ENCODE results near the gene SFMBT2. TPM values are rescaled to one million over a fixed set of nuclear protein-coding genes. Genes with fewer than 3 reads are reported as not detected.
"Not testable (repeated sequence)": the region's sequence is repeated elsewhere in the genome, so short reads cannot be mapped to it uniquely, and the experiment has no call there.

SFMBT2 gene
- total RNA-seq, 1 donor from 2014 or later, result 22.3 TPM

- H3K4me3 ChIP-seq, result no peak overlapping the region
- H3K27me3 ChIP-seq (ENCODE audit: low read depth), result no peaks in the 10 kb centered on the region
- no peaks in the 10 kb centered on the region for H3K9me3 ChIP-seq
- H3K27ac ChIP-seq, result no peak overlapping the region
- H3K4me1 ChIP-seq, result no peaks in the 10 kb centered on the region
- no peak for ATAC-seq
- DNase-seq, result no peak
- no peak for TF ChIP-seq CTCF (IDR thresholded peaks at IDR 0.05)
- peaks cover 14% of the 10 kb centered on the region for H3K36me3 ChIP-seq
- intact Hi-C loops (cut with DNase I), result no loop called here
Measured at GRCh38 chr10:7230951-7231350, 179.9 kb downstream of the SFMBT2 start.

DNA sequence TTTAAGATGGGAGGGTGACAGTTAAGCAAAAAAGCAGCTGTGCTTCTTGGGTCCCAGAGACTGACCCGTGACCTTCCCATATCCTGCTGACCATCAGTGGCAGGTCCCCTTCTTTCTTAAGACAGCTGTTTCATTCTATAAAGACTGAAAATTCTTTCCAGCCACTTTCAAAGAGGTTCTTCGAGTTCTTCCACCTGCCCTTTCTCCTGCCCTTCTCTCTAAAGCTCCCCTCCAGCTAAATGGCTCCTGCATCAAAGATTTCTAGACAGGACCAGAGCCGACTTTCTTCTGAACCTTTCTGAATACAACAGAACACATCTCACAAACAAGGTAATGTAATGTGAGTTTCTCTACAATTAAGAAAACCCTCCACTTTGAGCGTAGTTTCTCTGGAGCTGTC, 180.8 kb downstream of the SFMBT2 start:
- no peak overlapping the region for H3K27ac ChIP-seq
- no peak for TF ChIP-seq CTCF (IDR thresholded peaks at IDR 0.05)
- no peak for ATAC-seq
- intact Hi-C loops (cut with DNase I), result no loop called here
- no peak for DNase-seq
- peaks cover 14% of the 10 kb centered on the region for H3K36me3 ChIP-seq
- no peaks in the 10 kb centered on the region for H3K4me1 ChIP-seq
- no peaks in the 10 kb centered on the region for H3K27me3 ChIP-seq (ENCODE audit: low read depth)
- no peak overlapping the region for H3K4me3 ChIP-seq
- H3K9me3 ChIP-seq, result no peaks in the 10 kb centered on the region

DNA sequence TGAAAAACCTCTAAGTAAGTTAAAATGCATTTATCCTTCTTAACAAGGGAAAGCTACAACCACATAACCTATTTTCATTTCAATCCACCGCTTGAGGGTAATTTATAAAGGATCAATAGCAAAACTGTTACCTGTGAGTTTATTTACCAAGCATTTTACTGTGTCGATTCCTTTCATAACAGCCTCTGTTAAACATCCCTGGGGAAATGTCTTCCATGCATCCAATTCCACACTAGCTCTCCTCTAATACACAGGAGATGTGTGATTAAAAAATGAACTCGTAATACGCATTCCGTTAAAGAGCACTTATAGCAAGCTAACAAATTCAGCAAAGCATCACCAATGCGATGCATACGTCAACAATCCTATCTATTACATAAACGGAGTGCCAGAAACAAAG, 185.7 kb downstream of the SFMBT2 start:
- ATAC-seq (no peak), DNase-seq (no peak)
- H3K36me3 ChIP-seq, result peaks cover 10% of the 10 kb centered on the region
- peaks cover 15% of the 10 kb centered on the region for H3K9me3 ChIP-seq
- TF ChIP-seq CTCF (IDR thresholded peaks at IDR 0.05), result no peak
- H3K4me1 ChIP-seq, result no peaks in the 10 kb centered on the region
- H3K27me3 ChIP-seq (ENCODE audit: low read depth), result no peaks in the 10 kb centered on the region
- no peak overlapping the region for H3K27ac ChIP-seq
- no peak overlapping the region for H3K4me3 ChIP-seq
- intact Hi-C loops (cut with DNase I), result no loop called here

- Histone ChIP-seq H3K27ac (no peak overlapping the region), H3K36me3 (no peaks in the 10 kb centered on the region), H3K4me1 (no peaks in the 10 kb centered on the region), H3K27me3 (ENCODE audit: low read depth) (no peaks in the 10 kb centered on the region), H3K9me3 (peaks cover 6% of the 10 kb centered on the region), H3K4me3 (no peak overlapping the region)
- no peak for TF ChIP-seq CTCF (IDR thresholded peaks at IDR 0.05)
- no peak for ATAC-seq
- no peak for DNase-seq
- intact Hi-C loops (cut with DNase I), result no loop called here
Measured at GRCh38 chr10:7218968-7219367, 191.9 kb downstream of the SFMBT2 start.

GRCh38 chr10:7212696-7213095, 198.1 kb downstream of the SFMBT2 start:
- H3K4me1 ChIP-seq; intact Hi-C loops (cut with DNase I); ATAC-seq; H3K27ac ChIP-seq; H3K4me3 ChIP-seq; H3K36me3 ChIP-seq; DNase-seq; H3K27me3 ChIP-seq (ENCODE audit: low read depth); H3K9me3 ChIP-seq: not testable (repeated sequence)

GRCh38 chr10:7211857-7212577, 198.8 kb downstream of the SFMBT2 start:
- no peaks in the 10 kb centered on the region for H3K36me3 ChIP-seq
- H3K27ac ChIP-seq, result no peak overlapping the region
- H3K4me3 ChIP-seq, result no peak overlapping the region
- H3K9me3 ChIP-seq, result no peaks in the 10 kb centered on the region
- H3K4me1 ChIP-seq, result no peaks in the 10 kb centered on the region
- intact Hi-C loops (cut with DNase I), result no loop called here
- no peak for DNase-seq
- H3K27me3 ChIP-seq (ENCODE audit: low read depth), result no peaks in the 10 kb centered on the region
- no peak for ATAC-seq
- TF ChIP-seq CTCF (IDR thresholded peaks at IDR 0.05), result no peak
